Stomach (tissue), 4 donors: ENCODE data around the gene PLEKHA5.

Source experiments
- CTCF ChIP-seq, 7 experiments: fragments of 450-650 bp in 4 of 7; fragments of 200-600 bp in 3 of 7; sonication (generic) in 3 of 7; IDR thresholded peaks; one replicate each; pipeline ENCODE4 v1.5.1; 2016 to 2019; ENCODE audit warnings: antibody characterized with exemption in 7 of 7, control low read depth in 2 of 7, mild to moderate bottlenecking in 1 of 7
- POLR2A ChIP-seq, 4 donors: fragments of 450-650 bp; IDR thresholded peaks; one replicate each; pipeline ENCODE4 v1.6.1; 2016; ENCODE audit warnings: antibody characterized with exemption in 4 of 4, control low read depth in 2 of 4, mild to moderate bottlenecking in 1 of 4, moderate library complexity in 1 of 4

- TF ChIP-seq CTCF (IDR thresholded peaks at IDR 0.05): no peak
- TF ChIP-seq POLR2A (IDR thresholded peaks at IDR 0.05): no peak
Measured at GRCh38 chr12:19299765-19300164, 170.2 kb downstream of the PLEKHA5 start.
